Nephron progenitor cell (in vitro differentiated cells): ENCODE data around the gene ARHGEF38.

Experiments
- DNase-seq: peaks from one replicate; pipeline ENCODE4 v3.0.0; 2021
- H3K27ac Mint-ChIP-seq: 2 replicates; pipeline ENCODE4 v1.8.0; 2021; ENCODE audit warnings: mild to moderate bottlenecking, moderate library complexity, mixed read lengths
- H3K27me3 Mint-ChIP-seq: 2 replicates; pipeline ENCODE4 v1.8.0; 2021; ENCODE audit warnings: mild to moderate bottlenecking, low read depth, mixed read lengths; ENCODE audit not compliant: poor library complexity
- H3K36me3 Mint-ChIP-seq: 2 replicates; pipeline ENCODE4 v1.8.0; 2021; ENCODE audit warnings: low read depth, mixed read lengths
- H3K4me1 Mint-ChIP-seq: 2 replicates; pipeline ENCODE4 v1.8.0; 2021; ENCODE audit warnings: mixed read lengths
- H3K4me3 Mint-ChIP-seq: 2 replicates; pipeline ENCODE4 v1.8.0; 2021; ENCODE audit warnings: mild to moderate bottlenecking, moderate library complexity, mixed read lengths
- H3K9me3 Mint-ChIP-seq: 2 replicates; pipeline ENCODE4 v1.8.0; 2021; ENCODE audit warnings: mild to moderate bottlenecking, moderate library complexity, mixed read lengths
- CTCF ChIP-seq: fragments of 200-600 bp; sonication (generic); IDR thresholded peaks from 2 replicates; pipeline ENCODE4 v1.5.0; 2021; ENCODE audit warnings: antibody characterized with exemption

Gene ARHGEF38, protein sequence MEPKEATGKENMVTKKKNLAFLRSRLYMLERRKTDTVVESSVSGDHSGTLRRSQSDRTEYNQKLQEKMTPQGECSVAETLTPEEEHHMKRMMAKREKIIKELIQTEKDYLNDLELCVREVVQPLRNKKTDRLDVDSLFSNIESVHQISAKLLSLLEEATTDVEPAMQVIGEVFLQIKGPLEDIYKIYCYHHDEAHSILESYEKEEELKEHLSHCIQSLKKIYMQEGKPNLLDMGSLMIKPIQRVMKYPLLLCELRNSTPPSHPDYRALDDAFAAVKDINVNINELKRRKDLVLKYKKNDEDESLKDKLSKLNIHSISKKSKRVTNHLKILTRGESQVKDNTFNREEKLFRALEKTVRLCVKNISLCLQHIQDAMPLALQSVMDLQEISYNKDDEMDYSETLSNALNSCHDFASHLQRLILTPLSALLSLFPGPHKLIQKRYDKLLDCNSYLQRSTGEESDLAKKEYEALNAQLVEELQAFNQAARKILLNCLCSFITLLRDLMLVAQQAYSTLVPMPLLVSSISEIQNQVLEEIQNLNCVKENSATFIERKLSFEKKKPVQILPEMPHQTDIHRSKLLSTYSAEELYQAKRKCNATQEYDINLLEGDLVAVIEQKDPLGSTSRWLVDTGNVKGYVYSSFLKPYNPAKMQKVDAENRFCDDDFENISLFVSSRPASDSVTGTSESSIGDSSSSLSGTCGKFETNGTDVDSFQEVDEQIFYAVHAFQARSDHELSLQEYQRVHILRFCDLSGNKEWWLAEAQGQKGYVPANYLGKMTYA

DNA sequence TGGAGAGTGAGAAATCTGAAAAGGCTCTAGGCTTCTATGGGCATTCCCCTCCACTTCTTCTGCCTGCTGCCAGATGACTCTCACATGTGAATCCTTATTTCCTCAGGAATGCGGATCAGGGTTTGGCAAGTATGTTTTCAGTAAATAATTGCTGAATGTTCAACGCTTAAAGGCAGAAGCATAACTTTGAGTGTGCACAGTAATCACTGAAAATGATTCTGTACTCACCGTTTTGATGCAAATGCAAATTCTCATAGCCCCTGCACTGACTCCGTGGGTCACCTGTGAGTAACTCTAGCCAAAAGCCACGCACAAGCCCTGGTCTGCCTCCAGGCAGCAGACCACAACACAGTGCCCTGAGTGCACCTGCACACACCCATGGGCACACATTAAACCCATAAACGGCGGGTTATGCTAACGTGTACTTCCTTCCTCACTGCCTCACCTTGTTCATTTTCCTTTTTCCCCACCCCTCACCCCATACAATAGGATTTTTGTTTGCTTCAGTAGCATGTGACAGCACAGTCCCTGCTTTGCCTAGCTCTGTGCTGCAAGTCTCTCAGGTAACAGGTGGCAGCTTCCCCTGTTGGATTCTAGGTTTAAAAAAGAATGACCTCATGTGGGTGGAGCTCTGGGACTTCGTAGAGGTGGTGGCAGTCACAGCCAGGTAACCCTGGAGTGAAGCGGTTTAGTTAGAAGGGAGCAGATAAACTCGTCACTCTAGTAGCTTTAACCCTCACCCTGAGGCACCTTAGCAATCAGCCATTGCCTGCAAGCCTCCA, at the start of gene ARHGEF38:
ARHGEF38 (plus strand) TSS at position 656 of the 782 bp plus-strand sequence. CDS start 146 bp downstream, outside the sequence.
- H3K4me3 Mint-ChIP-seq = no peak within 1 kb of the TSS
- DNase-seq = no peak

DNA sequence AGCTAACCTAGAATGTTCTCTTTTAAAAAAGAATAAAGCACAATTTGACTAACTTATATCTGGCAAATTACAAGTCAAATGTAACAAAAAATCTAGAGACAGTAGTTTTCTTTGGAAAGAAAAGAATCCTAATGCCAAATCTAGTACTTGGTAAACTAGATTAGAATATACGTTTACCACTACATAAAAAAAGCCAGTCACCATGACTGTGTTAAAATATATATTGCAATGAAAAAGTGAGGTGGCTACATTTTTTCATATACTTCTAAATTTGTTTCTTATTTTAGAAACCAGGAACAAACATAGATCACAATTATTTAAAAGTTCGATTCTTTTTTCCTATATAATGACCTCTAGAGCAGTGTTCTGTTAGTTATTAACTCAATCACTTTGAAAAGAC, 48.9 kb upstream of the ARHGEF38 start:
- Mint-ChIP-seq H3K36me3 (no peaks in the 10 kb centered on the region), H3K27ac (no peak overlapping the region), H3K27me3 (peaks cover 4% of the 10 kb centered on the region), H3K9me3 (no peaks in the 10 kb centered on the region), H3K4me3 (no peak overlapping the region), H3K4me1 (no peaks in the 10 kb centered on the region)
- no peak for DNase-seq
- TF ChIP-seq CTCF = no peak

More for the DNA sequence above, at the start of gene ARHGEF38:
- H3K27me3 Mint-ChIP-seq = peaks cover 26% of the 10 kb centered on the region
- H3K27ac Mint-ChIP-seq = no peak within 1 kb of the TSS
- H3K36me3 Mint-ChIP-seq = no peaks in the 10 kb centered on the region
- peaks cover 7% of the 10 kb centered on the region for H3K4me1 Mint-ChIP-seq
- H3K9me3 Mint-ChIP-seq = no peaks in the 10 kb centered on the region
- no peak for TF ChIP-seq CTCF

DNA sequence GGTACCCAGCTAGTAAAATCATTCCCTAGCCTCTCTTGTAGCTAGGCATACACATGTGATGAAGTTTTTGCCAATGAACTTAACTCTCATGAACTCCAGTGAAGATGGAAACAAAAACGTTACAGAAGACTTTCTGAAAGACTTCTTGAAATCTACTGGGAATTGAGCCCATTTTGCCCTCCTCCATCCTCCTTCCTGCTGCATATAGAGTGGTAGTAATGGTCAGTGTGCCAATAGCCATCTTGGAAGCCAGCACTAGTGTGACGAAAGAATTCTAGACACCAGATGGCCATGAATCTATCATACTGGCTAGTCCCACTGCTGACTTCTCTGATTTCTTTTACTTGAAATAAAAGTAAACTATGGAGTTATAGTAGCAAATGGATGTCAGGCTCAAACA, 47.7 kb upstream of the ARHGEF38 start:
- Mint-ChIP-seq H3K9me3 (no peaks in the 10 kb centered on the region), H3K27me3 (peaks cover 4% of the 10 kb centered on the region), H3K36me3 (no peaks in the 10 kb centered on the region), H3K4me1 (no peaks in the 10 kb centered on the region), H3K4me3 (no peak overlapping the region), H3K27ac (no peak overlapping the region)
- no peak for DNase-seq
- TF ChIP-seq CTCF = no peak

- Mint-ChIP-seq H3K36me3 (no peaks in the 10 kb centered on the region), H3K27me3 (peaks cover 4% of the 10 kb centered on the region), H3K4me3 (no peak overlapping the region), H3K4me1 (no peaks in the 10 kb centered on the region), H3K9me3 (peaks cover 19% of the 10 kb centered on the region), H3K27ac (no peak overlapping the region)
- TF ChIP-seq CTCF = no peak
- no peak for DNase-seq
Observed at GRCh38 chr4:105509291-105509690, 43.1 kb upstream of the ARHGEF38 start.

GRCh38 chr4:105509714-105510113, 42.7 kb upstream of the ARHGEF38 start:
- no peak for DNase-seq
- Mint-ChIP-seq H3K27me3 (peaks cover 4% of the 10 kb centered on the region), H3K4me3 (no peak overlapping the region), H3K4me1 (no peaks in the 10 kb centered on the region), H3K27ac (no peak overlapping the region), H3K9me3 (peaks cover 22% of the 10 kb centered on the region), H3K36me3 (no peaks in the 10 kb centered on the region)
- TF ChIP-seq CTCF = no peak
